MM.1S (cell line): ENCODE measurements around the gene MED27.

Source experiments
- DNase-seq: peaks from one replicate; pipeline ENCODE4 v3.0.0-alpha.2; 2015
- H2AFZ ChIP-seq: fragments of 300-600 bp; sonication (generic); 2 replicates; pipeline ENCODE4 v1.6.0; 2016; ENCODE audit warnings: antibody characterized with exemption, low read length
- H3F3A ChIP-seq: fragments of 300-600 bp; sonication (generic); 2 replicates; pipeline ENCODE4 v1.6.1; 2016; ENCODE audit warnings: mild to moderate bottlenecking, antibody characterized with exemption, low read length, moderate library complexity, mixed read lengths; ENCODE audit not compliant: insufficient read depth
- H3K27ac ChIP-seq: fragments of 300-600 bp; sonication (generic); 2 replicates; pipeline ENCODE4 v1.5.1; 2016; ENCODE audit warnings: mild to moderate bottlenecking, low read length
- H3K27me3 ChIP-seq: fragments of 300-600 bp; sonication (generic); replicated peaks from 2 replicates; pipeline ENCODE4 v1.6.0; 2016; ENCODE audit warnings: low read length; ENCODE audit not compliant: insufficient read depth
- H3K36me3 ChIP-seq: fragments of 300-600 bp; sonication (generic); replicated peaks from 2 replicates; pipeline ENCODE4 v1.6.1; 2016; ENCODE audit warnings: mild to moderate bottlenecking, low read length, mixed read lengths; ENCODE audit not compliant: insufficient read depth
- H3K4me1 ChIP-seq: fragments of 300-600 bp; sonication (generic); 2 replicates; pipeline ENCODE4 v1.6.1; 2016; ENCODE audit warnings: low read length, mixed read lengths
- H3K4me2 ChIP-seq: fragments of 300-600 bp; sonication (generic); 2 replicates; pipeline ENCODE4 v1.6.0; 2016; ENCODE audit warnings: low read depth, low read length
- H3K4me3 ChIP-seq: fragments of 300-600 bp; sonication (generic); 2 replicates; pipeline ENCODE4 v1.5.1; 2016; ENCODE audit warnings: low read length, mixed read lengths
- H3K79me2 ChIP-seq: fragments of 300-600 bp; sonication (generic); 2 replicates; pipeline ENCODE4 v1.6.1; 2016; ENCODE audit warnings: mixed run types, low read length, mixed read lengths
- H3K9ac ChIP-seq: fragments of 300-600 bp; sonication (generic); 2 replicates; pipeline ENCODE4 v1.6.1; 2016; ENCODE audit warnings: low read length, mixed read lengths
- H3K9me2 ChIP-seq: fragments of 300-600 bp; sonication (generic); replicated peaks from 2 replicates; pipeline ENCODE4 v1.6.1; 2016; ENCODE audit warnings: mild to moderate bottlenecking, low read length, mixed read lengths; ENCODE audit not compliant: insufficient read depth
- H3K9me3 ChIP-seq: fragments of 300-600 bp; sonication (generic); replicated peaks from 2 replicates; pipeline ENCODE4 v1.6.1; 2016; ENCODE audit warnings: mild to moderate bottlenecking, low read length, mixed read lengths; ENCODE audit not compliant: insufficient read depth
- H4K20me1 ChIP-seq: fragments of 300-600 bp; sonication (generic); 2 replicates; pipeline ENCODE4 v1.6.1; 2016; ENCODE audit warnings: mild to moderate bottlenecking, low read length, moderate library complexity, mixed read lengths; ENCODE audit not compliant: insufficient read depth
- EZH2 ChIP-seq: fragments of 300-600 bp; sonication (generic); optimal IDR thresholded peaks from 2 replicates; pipeline ENCODE3; 2017; ENCODE audit warnings: low read depth, mild to moderate bottlenecking, antibody characterized with exemption, low read length, mixed read lengths
- EZH2phosphoT487 ChIP-seq: fragments of 300-600 bp; sonication (generic); IDR thresholded peaks from 2 replicates; pipeline ENCODE4 v1.6.1; 2018; ENCODE audit warnings: antibody characterized with exemption, low read length
- TF ChIP-seq, protein P1 (sequence below): fragments of 300-600 bp; sonication (generic); IDR thresholded peaks from 2 replicates; pipeline ENCODE4 v1.5.1; 2016; ENCODE audit warnings: antibody characterized with exemption, low read length, mixed read lengths

Gene MED27

GRCh38 chr9:132066511-132066910, 13.2 kb downstream of the MED27 start:
- no peaks in the 10 kb centered on the region for H3K9me3 ChIP-seq
- no peaks in the 10 kb centered on the region; the same call in 1 of the 2 replicates for H3K36me3 ChIP-seq
- peaks cover 53% of the 10 kb centered on the region for H3K79me2 ChIP-seq
- no peaks in the 10 kb centered on the region for H3K27me3 ChIP-seq
- no peaks in the 10 kb centered on the region for H3K9me2 ChIP-seq
- no peaks in the 10 kb centered on the region for H3K4me1 ChIP-seq
- no peaks in the 10 kb centered on the region for H3F3A ChIP-seq
- TF ChIP-seq, protein P1, sequence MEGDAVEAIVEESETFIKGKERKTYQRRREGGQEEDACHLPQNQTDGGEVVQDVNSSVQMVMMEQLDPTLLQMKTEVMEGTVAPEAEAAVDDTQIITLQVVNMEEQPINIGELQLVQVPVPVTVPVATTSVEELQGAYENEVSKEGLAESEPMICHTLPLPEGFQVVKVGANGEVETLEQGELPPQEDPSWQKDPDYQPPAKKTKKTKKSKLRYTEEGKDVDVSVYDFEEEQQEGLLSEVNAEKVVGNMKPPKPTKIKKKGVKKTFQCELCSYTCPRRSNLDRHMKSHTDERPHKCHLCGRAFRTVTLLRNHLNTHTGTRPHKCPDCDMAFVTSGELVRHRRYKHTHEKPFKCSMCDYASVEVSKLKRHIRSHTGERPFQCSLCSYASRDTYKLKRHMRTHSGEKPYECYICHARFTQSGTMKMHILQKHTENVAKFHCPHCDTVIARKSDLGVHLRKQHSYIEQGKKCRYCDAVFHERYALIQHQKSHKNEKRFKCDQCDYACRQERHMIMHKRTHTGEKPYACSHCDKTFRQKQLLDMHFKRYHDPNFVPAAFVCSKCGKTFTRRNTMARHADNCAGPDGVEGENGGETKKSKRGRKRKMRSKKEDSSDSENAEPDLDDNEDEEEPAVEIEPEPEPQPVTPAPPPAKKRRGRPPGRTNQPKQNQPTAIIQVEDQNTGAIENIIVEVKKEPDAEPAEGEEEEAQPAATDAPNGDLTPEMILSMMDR: no peak
- TF ChIP-seq EZH2phosphoT487 (no peak), EZH2 (no peak)
- no peak overlapping the region for H3K4me3 ChIP-seq
- H3K9ac ChIP-seq: no peak overlapping the region
- H3K27ac ChIP-seq: no peak overlapping the region
- H2AFZ ChIP-seq: no peak overlapping the region
- no peaks in the 10 kb centered on the region for H4K20me1 ChIP-seq
- DNase-seq: no peak
- no peak overlapping the region for H3K4me2 ChIP-seq

DNA sequence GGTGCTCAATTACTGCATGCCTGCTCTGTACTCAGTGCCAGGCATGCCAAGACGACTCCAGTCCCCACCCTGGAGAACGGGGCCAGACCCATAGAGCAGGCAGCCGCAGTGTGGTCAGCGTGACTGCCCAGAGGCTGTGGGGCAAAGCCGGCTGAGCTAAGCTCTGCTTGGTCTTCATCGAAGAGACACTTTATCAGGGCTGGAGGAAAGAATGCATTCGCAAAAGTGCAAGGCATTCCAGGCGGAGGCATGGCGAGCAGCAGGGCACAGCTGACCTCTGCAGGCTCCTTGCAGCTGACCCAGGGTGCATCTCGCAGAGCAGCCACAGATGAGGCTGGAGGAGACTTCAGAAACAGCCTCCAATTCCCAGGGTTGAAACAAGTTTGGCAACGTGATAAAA, 13.6 kb downstream of the MED27 start:
- TF ChIP-seq EZH2 (no peak), EZH2phosphoT487 (no peak)
- TF ChIP-seq, protein P1: no peak

GRCh38 chr9:132063281-132063680, 16.4 kb downstream of the MED27 start:
- Histone ChIP-seq H3K79me2 (peaks cover 42% of the 10 kb centered on the region), H3F3A (no peaks in the 10 kb centered on the region), H3K4me2 (no peak overlapping the region), H3K27me3 (no peaks in the 10 kb centered on the region), H4K20me1 (no peaks in the 10 kb centered on the region), H3K4me1 (no peaks in the 10 kb centered on the region), H3K27ac (no peak overlapping the region), H3K36me3 (no peaks in the 10 kb centered on the region; the same call in 1 of the 2 replicates), H2AFZ (no peak overlapping the region), H3K9me2 (no peaks in the 10 kb centered on the region), H3K9ac (no peak overlapping the region), H3K4me3 (no peak overlapping the region), H3K9me3 (no peaks in the 10 kb centered on the region)
- TF ChIP-seq, protein P1: no peak
- TF ChIP-seq EZH2 (no peak), EZH2phosphoT487 (no peak)
- no peak for DNase-seq

More for the DNA sequence above, 13.6 kb downstream of the MED27 start:
- Histone ChIP-seq H3K9ac (no peak overlapping the region), H3K27me3 (no peaks in the 10 kb centered on the region), H3K4me2 (no peak overlapping the region), H3K9me3 (no peaks in the 10 kb centered on the region), H3F3A (no peaks in the 10 kb centered on the region), H3K4me3 (no peak overlapping the region), H2AFZ (no peak overlapping the region), H3K4me1 (no peaks in the 10 kb centered on the region), H4K20me1 (no peaks in the 10 kb centered on the region), H3K79me2 (peaks cover 48% of the 10 kb centered on the region), H3K36me3 (no peaks in the 10 kb centered on the region; the same call in 1 of the 2 replicates), H3K27ac (no peak overlapping the region), H3K9me2 (no peaks in the 10 kb centered on the region)
- DNase-seq: no peak
